ENCODE measurements around the gene SYVN1. TPM values are rescaled to one million over a fixed set of nuclear protein-coding genes. Genes with fewer than 3 reads are reported as not detected.

The SYVN1 gene
- total and polyA plus RNA-seq, 8 donors: 47.5 to 98.2 (median 64.1) TPM

DNA sequence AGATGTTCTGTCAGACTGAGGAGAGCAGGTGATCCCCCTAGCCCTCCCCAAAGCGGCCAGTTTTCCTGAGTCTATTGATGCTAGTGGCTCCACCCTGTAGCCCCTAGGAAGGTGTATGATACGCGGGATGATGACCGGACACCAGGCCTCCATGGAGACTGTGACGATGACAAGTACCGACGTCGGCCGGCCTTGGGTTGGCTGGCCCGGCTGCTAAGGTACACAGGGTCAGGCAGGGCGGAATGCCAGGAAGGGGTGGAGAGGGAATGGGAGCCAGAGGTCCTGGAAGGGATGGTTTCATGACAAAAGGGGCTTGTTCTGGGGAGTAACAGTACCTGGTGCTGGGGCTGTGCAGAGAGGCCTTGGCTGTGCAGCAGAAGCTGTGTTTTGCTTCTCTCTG, 47.1 kb downstream of the SYVN1 start:
- intact Hi-C loops (cut with DNase I): no loop called here
- H3K27me3 ChIP-seq: no peaks in the 10 kb centered on the region
- H3K9me3 ChIP-seq: no peaks in the 10 kb centered on the region
- no peak overlapping the region for H3K27ac ChIP-seq
- H3K36me3 ChIP-seq: peaks cover 0 to 17% (median 8%) of the 10 kb centered on the region in 3 donors
- H3K4me3 ChIP-seq: no peak overlapping the region
- no peak for ATAC-seq
- DNase-seq: no peak
- 67 to 68% methylated on average over 11 of the region's 11 CpGs for WGBS, 2 donors
- TF ChIP-seq CTCF (IDR thresholded peaks at IDR 0.05): no peak
- no peak for FAIRE-seq
- peaks cover 0 to 15% (median 11%) of the 10 kb centered on the region in 3 donors for H3K4me1 ChIP-seq

DNA sequence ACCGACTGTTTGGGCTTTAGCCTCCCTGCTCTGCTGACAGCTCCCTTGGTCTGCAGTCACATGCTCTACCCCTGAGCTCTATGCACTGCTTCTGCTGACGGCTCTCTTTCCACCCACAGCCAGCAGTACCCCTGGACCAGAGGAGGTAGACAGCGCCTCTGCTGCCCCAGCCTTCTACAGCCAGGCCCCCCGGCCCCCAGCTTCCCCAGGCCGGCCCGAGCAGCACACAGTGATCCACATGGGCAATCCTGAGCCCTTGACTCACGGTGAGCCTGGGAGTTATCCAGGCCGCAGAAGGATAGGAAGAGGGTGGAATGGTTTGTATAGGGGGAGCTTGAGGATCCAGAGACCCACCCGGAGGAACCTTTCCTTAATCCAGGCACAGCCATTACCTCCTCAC, 47.5 kb downstream of the SYVN1 start:
- peaks cover 0 to 15% (median 11%) of the 10 kb centered on the region in 3 donors for H3K4me1 ChIP-seq
- H3K36me3 ChIP-seq: peaks cover 0 to 17% (median 8%) of the 10 kb centered on the region in 3 donors
- no peaks in the 10 kb centered on the region for H3K9me3 ChIP-seq
- H3K27ac ChIP-seq: no peak overlapping the region
- DNase-seq: no peak
- FAIRE-seq: no peak
- 86 to 93% methylated on average over 9 of the region's 9 CpGs for WGBS, 2 donors
- intact Hi-C loops (cut with DNase I): no loop called here
- no peak for ATAC-seq
- TF ChIP-seq CTCF (IDR thresholded peaks at IDR 0.05): no peak
- no peak overlapping the region for H3K4me3 ChIP-seq
- no peaks in the 10 kb centered on the region for H3K27me3 ChIP-seq

- H3K27me3 ChIP-seq: no peaks in the 10 kb centered on the region
- TF ChIP-seq CTCF (IDR thresholded peaks at IDR 0.05): no peak
- peaks cover 0 to 15% (median 11%) of the 10 kb centered on the region in 3 donors for H3K4me1 ChIP-seq
- H3K9me3 ChIP-seq: no peaks in the 10 kb centered on the region
- H3K27ac ChIP-seq: no peak overlapping the region
- WGBS, 2 donors: 85 to 92% methylated on average over 4 of the region's 4 CpGs
- DNase-seq (no peak), FAIRE-seq (no peak), ATAC-seq (no peak)
- intact Hi-C loops (cut with DNase I): no loop called here
- peaks cover 0 to 17% (median 8%) of the 10 kb centered on the region in 3 donors for H3K36me3 ChIP-seq
- no peak overlapping the region for H3K4me3 ChIP-seq
Observed at GRCh38 chr11:65085446-65085845, 48.9 kb downstream of the SYVN1 start.

DNA sequence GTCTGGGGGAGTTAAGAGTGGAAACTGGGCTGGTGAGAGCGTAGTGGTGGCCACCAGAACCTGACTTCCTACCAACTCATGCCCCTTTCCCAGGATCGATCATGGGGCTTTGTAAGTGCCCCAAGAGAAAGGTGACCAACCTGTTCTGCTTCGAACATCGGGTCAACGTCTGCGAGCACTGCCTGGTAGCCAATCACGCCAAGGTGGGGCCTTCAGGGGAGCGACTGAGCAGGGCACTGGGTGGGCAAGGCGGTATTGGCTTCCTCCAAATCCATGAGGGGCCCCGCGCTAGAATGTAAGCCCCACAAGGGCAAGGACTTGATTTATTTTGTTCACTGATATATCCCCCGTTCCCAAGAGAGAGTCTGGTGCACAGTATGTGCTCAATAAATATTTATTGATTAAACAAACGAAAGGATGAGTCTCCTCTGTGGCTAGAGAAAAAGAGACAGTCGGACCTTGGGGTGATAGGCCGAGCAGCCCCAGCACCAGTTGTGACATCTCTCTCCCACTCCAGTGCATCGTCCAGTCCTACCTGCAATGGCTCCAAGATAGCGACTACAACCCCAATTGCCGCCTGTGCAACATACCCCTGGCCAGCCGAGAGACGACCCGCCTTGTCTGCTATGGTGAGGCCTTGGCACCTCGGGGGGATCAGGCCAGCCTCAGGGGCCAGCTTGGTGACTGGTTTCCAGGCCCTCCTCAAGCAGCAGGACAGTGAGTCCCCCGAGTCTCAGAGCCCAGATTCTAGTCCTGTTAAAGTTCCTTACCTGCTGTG, 49.5 kb downstream of the SYVN1 start:
- Histone ChIP-seq H3K27ac (peak overlapping the region; percentile 78 to 89 (median 84)), H3K4me1 (peaks cover 0 to 15% (median 11%) of the 10 kb centered on the region in 3 donors), H3K9me3 (no peaks in the 10 kb centered on the region), H3K4me3 (peak overlapping the region; percentile 39 to 80 (median 66)), H3K36me3 (peaks cover 0 to 17% (median 8%) of the 10 kb centered on the region in 3 donors), H3K27me3 (no peaks in the 10 kb centered on the region)
- WGBS, 2 donors: 28 to 32% methylated on average over 23 of the region's 23 CpGs
- no peak for DNase-seq
- no peak for TF ChIP-seq CTCF (IDR thresholded peaks at IDR 0.05)
- no peak for FAIRE-seq
- ATAC-seq: no peak
- intact Hi-C loops (cut with DNase I): no loop called here
